Stimulated activated CD4-positive, alpha-beta T cell treated with anti-CD3 and anti-CD28 coated beads, Interleukin-1b, Interleukin-23, amount 100 ng/mL, for 24 hours (primary cell): ENCODE measurements around the gene DENND1B.
"Not testable (repeated sequence)": the region's sequence is repeated elsewhere in the genome, so short reads cannot be mapped to it uniquely, and the experiment has no call there.

Source experiments
- DNase-seq, 4 experiments: peaks; one replicate each; pipeline ENCODE4 v3.0.0-alpha.2; 2020; ENCODE audit warnings: low read depth in 4 of 4, low spot score in 1 of 4

The DENND1B gene

DNA sequence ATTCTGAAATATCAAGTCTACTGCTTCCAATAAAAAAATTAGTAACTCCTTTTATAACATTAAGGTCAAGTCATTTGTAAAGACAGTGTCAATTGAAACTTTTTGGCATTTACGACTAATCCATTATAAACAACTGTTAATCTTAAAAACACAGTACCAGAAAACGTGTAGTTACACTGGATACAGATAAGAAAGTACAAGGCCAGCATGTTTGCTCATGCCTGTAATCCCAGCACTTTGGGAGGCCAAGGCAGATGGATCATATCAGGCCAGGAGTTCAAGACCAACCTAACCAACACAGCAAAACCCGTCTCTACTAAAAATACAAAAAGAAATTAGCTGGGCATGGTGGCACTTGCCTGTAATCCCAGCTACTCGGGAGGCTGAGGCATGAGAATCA, 29.4 kb downstream of the DENND1B start:
- no peak for DNase-seq

DNA sequence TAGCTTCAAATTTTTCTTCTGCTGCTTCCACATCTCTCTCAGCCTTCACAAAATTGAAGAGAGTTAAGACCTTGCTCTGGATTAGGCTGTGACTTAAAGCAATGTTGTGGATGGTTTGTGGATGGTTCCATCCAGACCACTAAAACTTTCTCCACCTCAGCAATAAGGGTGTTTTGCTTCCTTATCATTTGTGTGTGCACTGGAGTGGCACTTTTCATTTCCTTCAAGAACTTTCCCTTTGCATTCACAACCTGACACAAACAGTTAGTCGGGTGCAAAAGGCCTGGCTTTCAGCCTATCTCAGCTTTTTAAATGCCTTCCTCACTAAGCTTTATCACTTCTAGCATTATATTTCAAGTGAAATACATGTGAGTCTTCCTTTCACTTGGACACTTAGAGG, 30.3 kb downstream of the DENND1B start:
- DNase-seq: no peak

DNA sequence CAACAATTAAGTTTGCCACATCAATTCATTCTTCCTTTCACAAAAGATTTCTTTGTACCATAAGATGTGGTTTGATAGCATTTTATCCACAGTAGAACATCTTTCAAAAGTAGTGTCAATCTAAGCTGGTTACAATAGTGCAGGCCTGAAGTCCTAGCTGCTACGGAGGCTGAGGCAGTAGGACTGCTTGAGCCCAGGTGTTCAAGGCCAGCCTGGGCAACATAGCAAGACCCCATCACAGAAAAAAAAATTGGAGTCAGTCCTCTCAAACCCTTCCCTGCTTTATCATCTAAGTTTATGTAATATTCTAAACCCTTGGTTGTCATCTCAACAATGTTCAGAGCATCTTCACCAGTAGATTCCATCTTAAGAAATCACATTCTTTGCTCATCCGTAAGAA, 31.7 kb downstream of the DENND1B start:
- DNase-seq: no peak

DNA sequence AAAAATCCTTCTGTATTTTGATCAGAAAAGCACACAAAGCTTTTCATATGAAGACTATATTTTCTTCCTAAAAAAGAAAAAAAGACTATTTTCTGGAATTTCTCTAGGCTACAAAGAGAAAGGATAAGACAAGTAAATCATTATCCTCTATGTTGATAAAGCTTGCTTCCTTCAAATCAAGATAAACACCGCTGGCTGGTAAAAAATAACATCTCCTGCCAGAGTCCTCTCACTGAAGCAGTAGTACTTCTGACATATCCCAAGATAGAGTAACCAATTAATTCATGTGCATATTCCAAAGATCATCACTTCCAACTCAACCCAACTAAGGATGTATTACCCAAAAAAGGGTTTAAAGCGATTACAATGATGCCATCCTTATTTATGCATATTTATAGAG, 34.3 kb downstream of the DENND1B start:
- DNase-seq: no peak

DNA sequence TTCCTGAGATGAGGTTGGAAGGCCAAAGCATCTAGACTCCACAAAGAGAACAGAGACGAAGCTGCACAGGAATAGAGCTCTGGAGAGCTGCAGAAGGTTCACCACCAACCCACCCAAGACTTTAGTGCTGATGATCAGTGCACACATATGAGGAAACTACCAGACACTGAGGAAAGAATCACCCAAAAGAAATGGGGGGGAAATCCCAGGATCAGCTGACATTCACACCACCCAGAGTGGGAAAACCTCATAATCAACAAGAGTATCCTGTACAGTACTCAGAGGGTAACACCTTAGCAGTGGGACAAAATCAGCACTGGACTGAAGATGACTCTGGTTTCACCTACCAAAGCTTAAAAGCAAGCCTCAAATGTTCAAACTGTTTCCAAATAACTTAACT, 36.4 kb downstream of the DENND1B start:
- DNase-seq: no peak

DNA sequence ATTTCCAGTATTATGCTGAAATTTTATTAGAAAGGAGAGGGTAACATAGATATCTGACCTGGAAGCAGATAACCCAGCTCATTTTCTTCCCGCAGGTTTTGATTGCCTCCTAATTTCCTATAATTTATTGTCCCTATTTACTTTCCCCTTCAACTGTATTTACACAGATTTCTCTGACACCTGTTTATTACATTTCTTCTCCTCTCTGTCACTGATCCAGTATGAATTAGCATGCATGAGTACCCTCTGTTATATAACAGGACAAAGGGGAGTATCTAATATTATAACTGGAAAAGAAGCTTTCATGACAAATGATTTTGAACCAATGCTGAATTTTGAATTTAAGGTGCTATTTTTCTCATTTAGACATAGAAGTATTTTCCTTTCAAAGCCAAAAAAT, 37.4 kb downstream of the DENND1B start:
- no peak for DNase-seq

DNA sequence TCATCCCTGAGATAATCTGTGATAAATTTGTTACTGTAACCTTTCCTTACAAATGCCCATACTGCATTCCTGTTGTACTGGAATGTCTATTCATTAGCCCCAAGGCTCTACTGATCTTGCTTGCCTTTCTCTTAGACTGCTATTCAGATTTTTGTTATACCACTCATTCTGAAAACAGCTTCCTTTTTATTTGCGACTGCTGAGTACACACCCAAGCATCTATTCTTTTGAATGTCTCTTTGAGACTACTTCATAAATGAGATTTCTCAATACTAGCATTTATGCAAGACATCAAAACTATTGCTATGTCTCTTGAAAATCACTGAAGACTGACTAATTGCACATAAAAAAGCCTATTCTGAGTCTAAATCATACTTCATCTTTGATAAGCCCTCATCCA, 38.6 kb downstream of the DENND1B start:
- no peak for DNase-seq

DNA sequence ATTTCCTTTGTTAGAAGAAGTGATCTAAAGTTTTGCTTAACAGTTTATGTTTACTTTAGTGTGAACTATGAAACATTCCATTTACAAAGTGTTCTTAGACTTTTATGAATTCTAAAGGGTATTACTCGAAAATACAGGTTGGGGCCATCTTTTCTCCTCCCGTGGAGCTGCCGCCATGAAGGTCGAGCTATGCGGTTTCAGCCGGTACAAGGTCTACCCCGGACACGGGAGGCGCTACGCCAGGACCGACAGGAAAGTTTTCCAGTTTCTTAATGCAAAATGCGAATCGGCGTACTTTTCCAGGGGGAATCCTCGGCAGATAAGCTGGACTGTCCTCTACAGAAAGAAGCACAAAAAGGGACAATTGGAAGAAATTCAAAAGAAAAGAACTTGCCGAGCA, 39.8 kb downstream of the DENND1B start:
- DNase-seq: no peak

DNA sequence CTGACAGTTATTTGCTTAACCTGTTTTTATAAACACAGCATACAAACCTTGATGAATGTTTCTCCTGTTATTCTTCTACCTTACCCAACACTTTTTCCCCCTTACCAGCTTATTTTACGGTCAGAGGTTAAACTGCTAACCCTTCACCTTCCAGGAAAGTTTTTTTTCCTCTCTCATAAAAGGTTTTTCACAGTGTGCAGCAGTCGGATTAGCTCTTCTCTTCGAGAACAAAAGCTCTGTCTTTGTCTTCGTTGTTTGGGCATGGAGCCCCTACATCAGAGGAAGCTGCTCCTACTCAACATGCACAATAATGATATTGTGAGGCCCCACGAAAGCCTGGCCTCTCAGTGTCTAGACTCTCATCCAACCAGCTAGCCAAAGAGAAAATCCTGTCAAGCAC, 42.0 kb downstream of the DENND1B start:
- DNase-seq: no peak

DNA sequence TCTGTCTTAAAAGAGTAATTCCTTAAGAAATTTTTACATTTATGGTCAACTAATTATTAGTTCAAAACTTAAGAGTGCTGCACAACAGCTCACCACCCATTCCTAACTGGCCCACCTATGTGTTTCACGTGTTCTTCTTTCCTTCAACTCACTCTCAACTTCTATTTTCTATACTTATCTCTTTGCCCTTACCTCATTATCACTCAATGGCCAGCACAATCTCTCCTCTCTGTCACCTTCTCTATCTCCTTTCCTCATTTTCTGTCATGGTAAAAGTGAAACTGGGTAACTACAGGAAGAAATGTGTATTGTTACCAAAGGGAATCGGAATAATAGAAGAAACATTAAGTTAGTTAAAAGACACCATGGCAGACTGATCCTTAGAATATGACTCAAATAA, 43.1 kb downstream of the DENND1B start:
- DNase-seq: no peak

DNA sequence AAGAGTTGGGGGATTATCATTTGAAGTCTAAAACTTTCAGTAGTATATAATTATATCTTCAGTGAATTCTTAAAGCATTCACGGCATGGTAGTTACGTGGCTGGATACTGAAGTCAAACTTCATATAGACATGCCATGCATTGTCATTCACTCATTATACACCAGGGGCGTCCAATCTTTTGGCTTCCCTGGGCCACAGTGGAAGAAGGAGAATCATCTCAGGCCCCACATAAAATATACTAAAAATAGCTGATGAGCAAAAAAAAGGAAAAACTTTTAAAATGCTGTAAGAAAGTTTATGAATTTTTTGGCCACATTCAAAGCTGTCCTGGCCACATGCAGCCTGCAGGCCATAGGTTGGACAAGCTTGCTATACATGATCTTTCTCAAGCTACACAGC, 43.8 kb downstream of the DENND1B start:
- no peak for DNase-seq

DNA sequence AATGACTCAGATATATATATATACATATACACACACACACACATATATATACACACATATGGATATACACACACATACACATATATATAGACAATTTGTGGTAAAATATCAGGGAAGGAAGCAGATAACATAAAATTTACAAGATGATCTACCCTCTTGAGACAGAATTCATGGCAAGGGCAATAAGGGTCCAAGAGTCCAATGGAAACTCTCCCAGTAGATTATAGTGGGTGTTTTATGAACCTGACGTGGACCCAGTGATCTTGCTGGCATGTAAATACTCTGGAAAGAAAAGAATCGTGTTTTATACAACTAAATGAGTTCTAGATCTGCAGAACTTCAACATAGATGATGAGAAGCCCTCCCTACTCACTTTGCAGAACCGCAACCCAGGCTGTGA, 49.3 kb downstream of the DENND1B start:
- DNase-seq: no peak

DNA sequence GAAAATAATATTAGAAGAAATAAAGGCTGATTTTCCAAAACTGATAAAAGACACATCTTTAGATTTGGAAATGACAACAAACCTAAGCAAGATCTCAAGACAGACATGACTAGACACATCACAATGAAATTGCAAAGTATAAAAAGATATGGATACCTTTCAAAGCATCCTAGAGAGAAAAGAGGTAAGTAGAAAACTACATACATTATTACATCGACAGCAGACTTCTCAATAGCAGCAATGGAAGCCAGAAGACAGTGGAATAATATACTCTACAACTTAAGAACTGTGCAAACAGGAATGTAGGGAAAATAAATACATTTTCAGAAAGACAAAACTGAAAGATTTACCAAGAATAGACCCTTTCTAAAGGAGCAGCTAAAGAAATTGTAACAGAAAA, 50.2 kb downstream of the DENND1B start:
- no peak for DNase-seq

DNA sequence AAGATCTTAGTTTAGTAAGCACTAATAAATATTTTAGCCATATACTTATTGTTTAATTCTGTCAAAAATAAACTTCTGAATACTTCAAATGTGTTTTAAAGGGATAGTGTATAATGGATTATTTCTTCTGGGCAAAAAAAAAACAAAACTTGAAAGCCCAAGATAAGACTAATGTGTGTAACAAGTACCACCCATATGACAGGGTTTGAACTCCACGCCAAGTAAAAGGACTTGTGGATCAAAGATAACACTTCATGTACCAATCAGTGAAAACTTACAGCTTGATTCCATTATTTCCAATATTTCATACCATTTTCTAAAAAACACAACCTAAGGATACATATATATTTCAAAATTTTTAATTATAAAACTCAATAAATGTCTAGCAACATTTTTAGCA, 59.5 kb downstream of the DENND1B start:
- no peak for DNase-seq

DNA sequence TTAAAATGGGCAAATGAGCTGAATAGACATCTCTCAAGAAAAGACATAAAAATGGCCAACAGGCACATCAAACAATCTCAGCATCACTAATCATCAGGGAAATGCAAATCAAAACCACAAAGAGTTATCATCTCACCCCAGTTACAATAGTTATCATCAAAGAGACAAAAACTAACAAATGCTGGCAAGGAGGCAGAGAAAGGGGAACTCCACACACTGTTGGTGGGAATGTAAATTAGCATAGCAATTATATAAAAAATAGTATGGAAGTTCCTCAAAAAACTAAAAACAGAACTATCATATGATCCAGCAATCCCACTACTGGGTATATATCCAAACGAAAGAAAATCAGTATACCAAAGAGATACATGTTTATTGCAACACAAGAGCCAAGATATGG, 68.7 kb downstream of the DENND1B start:
- DNase-seq: no peak

DNA sequence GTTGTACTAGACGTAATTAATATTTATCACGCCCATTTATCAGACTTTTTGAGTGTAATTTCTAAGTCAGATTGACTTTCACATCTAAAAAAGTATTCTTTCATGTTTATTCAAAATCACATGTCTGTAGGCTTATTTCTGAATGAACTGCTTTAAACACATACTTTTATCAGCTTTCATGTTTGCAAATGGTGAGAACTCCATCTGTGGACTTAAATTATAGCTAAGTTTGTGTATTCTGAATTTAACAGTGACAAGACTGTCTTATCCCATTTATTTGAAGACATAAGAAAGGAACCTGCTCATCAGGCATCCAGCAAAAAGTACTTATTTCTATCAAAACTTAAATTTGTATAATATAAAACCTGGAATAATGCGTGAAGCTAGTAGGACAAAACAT, 69.3 kb downstream of the DENND1B start:
- DNase-seq: no peak

DNA sequence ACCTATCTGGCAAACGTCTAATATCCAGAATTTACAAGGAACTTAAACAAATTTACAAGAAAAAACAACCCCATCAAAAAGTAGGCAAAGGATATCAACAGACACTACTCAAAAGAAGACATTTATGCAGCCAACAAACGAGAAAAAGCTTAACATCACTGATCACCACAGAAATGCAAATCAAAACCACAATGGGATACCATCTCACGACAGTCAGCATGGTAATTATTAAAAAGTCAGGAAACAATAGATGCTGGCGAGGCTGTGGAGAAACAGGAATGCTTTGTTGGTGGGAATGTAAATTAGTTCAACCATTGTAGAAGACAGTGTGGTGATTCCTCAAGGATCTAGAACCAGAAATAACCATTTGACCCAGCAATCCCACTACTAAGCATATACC, 74.6 kb downstream of the DENND1B start:
- DNase-seq: not testable (repeated sequence)

DNA sequence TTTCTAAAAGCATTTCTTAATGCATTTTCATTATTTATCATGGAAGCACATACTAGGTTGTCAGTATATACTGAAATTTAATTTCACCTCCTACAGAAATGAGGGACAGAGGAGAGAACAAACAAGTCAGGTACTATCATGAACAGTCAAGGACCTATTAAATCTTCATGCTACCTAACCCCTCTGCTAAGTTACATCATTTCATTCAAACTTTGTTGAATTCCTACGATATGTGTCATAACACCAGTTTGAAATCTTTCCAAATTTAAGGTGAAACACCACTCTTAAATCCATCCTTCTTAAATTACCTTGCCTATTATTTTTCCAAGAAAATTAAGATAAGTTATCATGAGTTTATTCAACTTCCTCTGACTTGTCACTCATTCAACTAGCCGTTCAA, 78.9 kb downstream of the DENND1B start:
- no peak for DNase-seq

DNA sequence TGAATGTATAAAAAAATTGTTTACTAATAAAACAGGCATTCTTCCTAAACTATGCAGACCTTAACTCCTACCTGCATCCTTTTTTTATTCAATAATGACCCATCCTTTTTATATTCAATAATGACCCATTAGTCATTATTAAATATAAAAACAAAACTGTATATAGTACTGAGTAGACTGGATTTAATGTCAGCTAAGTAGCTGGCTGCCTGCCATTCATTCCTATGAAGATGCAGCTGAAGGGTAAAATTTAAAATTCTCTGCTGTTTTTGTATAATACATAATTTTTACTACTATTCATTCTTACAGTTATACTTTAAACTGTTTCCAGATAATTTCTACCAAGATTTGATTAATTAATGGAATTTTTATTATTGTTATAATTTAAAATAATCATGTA, 79.3 kb downstream of the DENND1B start:
- no peak for DNase-seq

DNA sequence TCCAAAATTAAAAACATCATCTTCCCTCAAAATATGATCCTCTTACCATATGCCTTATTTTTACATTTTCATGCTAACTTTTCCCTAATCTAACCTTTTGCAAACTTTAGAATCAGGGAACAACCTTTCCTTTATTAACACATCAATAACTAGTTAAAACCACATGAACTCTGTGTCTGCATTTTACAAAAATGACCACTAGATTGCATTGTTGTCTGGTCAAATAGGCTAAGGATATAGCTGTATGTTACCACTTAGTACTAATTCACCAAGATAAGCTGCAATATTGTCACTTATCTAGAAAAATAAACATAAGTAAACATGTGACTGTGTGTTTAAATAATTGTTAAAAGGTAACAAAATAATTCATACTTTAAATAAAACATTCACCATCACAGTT, 82.3 kb downstream of the DENND1B start:
- DNase-seq: no peak

DNA sequence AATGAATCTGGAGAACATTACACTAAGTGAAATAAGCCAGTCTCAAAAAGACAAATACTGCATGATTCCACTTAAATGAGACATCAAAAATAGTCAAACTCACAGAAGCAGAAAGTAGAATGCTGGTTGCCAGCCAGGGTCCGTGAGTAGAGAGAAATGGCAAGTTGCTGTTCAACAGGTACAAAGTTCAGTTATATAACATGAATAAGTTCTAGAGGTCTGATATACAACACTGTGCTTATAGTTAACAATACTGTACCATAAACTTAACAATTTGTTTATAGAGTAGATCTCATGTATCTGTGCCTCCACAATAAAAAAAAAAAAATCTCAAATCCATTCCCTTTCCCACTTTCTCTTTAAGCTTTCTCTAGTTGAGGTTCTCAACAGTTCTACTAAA, 83.5 kb downstream of the DENND1B start:
- no peak for DNase-seq

DNA sequence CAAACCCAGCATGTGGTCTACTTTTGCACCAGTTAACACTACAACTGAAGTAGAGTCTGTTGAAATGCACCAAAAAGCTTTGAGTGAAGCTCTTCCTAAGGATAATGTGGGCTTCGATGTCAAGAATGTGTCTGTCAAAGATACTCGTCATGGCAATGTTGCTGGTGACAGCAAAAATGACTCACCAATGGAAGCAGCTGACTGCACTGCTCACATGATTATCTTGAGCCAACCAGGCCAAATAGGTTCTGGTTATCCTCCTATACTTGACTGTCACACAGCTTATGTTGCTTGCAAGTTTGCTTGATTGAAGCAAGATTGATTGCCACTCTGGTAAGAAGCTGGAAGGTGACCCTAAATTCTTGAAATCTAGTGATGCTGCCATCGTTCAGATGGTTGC, 85.2 kb downstream of the DENND1B start:
- no peak for DNase-seq

DNA sequence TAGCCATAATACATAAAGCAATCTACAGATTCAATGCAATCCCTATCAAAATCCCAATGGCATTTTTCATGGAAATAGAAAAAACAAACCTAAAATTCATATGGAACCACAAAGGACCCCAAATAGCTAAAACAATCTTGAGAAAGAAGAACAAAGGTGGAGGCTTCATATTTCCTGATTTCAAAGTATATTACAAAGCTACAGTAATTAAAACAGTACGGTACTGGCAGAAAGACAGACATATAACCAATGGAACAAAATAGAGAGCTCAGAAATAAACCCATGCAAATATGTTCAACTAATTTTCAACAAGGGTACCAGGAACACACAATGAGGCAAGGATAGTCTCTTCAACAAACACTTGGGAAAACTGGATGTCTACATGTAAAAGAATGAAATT, 87.0 kb downstream of the DENND1B start:
- DNase-seq: no peak

DNA sequence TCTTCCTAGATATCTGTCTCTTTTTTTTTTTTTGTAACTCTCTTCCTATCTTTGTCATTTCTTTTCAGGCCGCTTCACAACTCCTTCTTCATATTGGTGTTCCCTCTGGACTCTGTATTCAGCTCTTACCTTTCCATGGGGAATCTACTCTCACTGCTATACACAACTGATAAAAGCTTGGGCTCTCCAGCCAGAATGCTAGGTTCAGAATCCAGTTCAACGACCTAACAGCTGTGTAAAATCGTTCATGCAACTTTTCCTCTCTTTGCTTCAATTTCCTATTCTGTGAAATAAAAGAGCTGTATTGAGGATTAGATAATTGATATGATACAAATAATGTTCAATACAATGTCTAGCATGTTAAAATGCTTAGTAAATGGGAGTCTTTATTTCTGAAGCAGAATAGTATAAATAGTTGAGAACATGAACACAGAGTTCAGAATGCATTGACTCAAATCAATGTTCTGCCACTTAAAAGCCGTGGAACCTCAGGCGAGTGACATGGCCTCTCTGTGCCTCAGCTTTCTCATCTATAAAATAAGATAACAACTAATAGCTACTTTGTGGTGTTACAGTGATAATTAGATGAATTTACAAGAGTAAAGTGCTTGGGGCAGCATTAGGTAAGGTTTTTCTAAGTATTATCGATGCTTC, 88.5 kb downstream of the DENND1B start:
- DNase-seq: no peak
